Omental fat pad (tissue), 4 donors: ENCODE measurements around the gene CASZ1. TPM values are rescaled to one million over a fixed set of nuclear protein-coding genes. Genes with fewer than 3 reads are reported as not detected.

ENCODE experiments used
- ATAC-seq: fragments of 150-250 bp; one replicate; pipeline ENCODE4 v1.9.1; 2016; ENCODE audit warnings: mild to moderate bottlenecking, moderate library complexity; ENCODE audit not compliant: low FRiP score
- DNase-seq: peaks from one replicate; pipeline ENCODE4 v3.0.0-alpha.2; 2019; ENCODE audit warnings: low spot score
- total RNA-seq, 4 donors: library from RNA; depleted of rRNA; stranded (reverse); fragments of >200 nt; gene quantifications; one replicate each; pipeline ENCODE4 v1.1.0, GENCODE V29; 2016
- TF ChIP-seq, protein P1 (sequence below), 3 donors: fragments of 450-650 bp; IDR thresholded peaks; one replicate each; pipeline ENCODE4 v1.5.1; 2016 to 2017; ENCODE audit warnings: antibody characterized with exemption in 3 of 3, mild to moderate bottlenecking in 3 of 3, moderate library complexity in 2 of 3

The CASZ1 gene
- total RNA-seq, 4 donors from 2014 or later = 2.5 to 7.9 (median 6.0) TPM

DNA sequence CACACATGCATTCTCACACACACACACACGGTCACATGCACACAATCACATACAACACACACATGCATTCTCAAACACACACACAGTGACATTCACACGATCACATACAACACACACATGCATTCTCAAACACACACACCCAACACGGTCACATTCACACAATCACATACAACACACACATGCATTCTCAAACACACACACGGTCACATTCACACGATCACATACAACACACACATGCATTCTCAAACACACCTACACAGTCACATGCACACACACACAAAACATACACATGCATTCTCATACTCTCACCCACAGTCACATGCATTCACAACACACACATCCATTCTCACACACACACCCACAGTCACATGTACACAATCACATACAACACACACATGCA lies 135.0 kb downstream of the CASZ1 start:
- no peak for ATAC-seq
- no peak for DNase-seq
- TF ChIP-seq, protein P1, sequence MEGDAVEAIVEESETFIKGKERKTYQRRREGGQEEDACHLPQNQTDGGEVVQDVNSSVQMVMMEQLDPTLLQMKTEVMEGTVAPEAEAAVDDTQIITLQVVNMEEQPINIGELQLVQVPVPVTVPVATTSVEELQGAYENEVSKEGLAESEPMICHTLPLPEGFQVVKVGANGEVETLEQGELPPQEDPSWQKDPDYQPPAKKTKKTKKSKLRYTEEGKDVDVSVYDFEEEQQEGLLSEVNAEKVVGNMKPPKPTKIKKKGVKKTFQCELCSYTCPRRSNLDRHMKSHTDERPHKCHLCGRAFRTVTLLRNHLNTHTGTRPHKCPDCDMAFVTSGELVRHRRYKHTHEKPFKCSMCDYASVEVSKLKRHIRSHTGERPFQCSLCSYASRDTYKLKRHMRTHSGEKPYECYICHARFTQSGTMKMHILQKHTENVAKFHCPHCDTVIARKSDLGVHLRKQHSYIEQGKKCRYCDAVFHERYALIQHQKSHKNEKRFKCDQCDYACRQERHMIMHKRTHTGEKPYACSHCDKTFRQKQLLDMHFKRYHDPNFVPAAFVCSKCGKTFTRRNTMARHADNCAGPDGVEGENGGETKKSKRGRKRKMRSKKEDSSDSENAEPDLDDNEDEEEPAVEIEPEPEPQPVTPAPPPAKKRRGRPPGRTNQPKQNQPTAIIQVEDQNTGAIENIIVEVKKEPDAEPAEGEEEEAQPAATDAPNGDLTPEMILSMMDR (IDR thresholded peaks at IDR 0.05) = no peak

DNA sequence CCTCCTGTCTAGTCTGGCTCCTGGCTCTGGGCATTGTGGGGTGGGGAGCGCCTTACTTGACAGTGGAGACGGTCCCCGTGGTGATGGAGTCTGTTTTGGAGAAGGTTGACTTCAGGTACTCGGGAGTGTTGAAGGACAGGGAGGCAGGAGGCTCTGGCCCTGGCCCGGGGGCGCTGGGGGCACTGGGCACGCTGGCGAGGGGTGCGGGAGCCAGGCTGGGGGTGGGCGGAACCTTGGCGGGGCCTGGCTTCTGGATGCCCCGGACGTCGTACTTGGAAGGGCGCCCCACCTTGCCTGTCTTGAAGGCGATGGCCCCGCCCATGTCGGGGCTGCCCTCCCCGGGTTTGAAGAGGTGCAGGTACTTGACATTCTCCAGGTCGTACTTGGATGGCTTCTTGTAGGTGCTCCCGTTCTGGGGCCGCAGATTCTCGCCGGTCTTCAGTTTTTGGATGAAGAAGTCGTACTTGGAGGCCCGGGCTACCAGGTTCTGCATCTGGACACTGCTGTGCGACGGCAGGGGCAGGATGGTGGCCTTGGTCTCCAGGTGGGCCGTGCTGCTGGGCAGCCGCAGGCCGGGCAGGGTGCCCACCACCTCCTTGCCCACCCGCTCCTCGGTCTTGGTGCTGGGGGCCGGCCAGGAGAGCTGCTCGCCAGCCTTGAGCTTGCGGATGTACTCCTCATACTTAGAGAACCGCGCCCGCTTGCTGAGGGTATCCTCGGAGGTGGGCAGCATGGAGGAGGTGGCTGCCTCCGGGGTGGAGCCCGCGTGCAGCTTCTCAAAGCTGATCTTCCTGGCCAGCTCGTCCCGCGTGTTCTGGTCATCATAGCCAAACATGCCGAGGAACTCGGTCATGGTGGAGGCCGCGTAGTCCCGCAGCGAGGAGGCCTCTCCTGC lies 136.6 kb downstream of the CASZ1 start:
- no peak for ATAC-seq
- TF ChIP-seq, protein P1 (IDR thresholded peaks at IDR 0.05) = no peak
- no peak for DNase-seq

DNA sequence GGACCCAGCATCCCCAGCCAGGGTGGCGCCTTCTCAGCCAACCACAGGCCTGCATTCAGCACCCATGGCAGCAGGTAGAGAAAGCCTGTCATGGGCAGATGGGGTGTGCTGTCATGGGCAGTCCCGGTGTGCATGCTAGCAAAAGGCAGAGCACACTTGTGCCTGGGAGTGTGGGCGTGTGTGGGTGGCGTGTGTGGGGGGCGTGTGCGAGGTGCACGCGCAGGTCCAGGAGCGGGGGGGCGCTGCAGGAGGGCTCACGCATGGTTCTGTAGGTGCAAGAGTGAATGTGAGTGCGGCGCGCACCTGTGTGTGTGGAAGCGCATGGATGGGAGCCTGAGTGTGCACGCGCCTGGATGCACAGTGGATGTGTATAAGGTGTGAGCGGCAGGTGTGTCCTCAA lies 137.2 kb downstream of the CASZ1 start:
- ATAC-seq (no peak), DNase-seq (no peak)
- TF ChIP-seq, protein P1 (IDR thresholded peaks at IDR 0.05) = no peak

DNA sequence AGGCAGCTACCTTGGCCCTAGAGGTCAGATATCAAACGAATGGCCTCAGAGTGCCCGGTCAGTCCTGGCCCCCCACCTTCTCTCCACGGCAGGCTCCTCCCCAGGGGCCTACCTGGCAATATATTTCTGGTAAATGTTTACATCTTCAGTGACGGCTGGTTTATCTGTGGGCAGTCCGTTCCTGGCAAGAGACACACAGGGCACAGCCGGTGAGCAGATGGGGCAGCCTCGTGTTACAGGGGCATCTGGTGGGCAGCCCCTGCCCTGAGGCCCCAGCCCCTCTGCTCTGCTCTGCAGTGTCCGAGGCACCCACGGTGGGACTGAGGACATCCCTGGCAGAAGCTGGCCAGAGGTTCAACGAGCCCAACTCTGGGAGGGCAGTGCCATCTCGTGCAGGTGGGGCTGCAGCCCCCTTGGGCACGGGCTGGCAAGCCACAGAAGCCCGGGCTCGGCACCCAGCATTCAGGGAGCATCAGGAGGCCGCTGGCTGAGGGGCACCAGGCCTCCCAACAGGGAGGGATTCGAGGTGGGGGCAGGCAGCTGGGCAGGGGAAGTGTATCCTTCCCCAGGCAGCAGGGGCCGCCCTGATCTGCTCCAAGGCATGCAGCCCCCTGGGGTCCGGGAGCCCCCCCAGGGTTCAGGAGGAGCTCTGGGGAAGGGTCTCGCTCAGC lies 137.9 kb downstream of the CASZ1 start:
- DNase-seq (no peak), ATAC-seq (no peak)
- TF ChIP-seq, protein P1 (IDR thresholded peaks at IDR 0.05) = no peak

DNA sequence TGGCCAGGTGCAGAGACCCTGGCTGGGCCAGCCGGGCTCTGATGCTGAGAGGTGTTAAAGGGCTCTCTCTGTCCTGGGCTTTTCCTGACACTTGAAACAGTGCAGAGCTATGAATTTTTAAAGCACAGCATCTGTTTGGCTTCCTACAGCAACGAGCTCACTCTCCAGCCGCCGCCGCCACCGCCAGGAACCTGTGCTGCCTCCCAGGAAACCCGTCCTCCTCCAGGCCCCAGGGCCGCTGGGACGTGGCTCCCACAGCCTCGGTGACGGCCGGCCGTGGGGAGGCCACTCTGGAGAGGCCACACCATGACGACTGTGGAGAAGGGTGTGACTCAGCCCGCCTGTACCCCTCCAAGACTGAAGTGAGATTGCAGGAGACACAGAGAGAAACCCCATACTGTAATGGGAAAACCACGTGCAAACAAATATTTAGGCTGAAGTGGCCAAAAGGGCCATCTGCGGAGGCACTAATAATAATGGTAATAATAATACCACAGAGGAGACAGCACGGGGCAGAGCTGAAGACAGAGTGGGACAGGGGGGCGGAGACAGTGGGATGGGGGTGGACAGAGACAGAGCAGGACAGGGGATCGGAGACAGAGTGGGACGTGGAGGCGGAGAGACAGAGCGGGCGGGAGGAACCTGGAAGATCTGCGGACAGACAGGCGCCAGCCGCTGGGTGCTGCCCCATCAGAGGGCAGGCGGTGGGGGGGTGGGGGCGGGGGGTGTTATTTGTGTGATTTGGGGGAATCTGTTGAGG lies 139.2 kb downstream of the CASZ1 start:
- ATAC-seq (no peak), DNase-seq (no peak)
- TF ChIP-seq, protein P1 (IDR thresholded peaks at IDR 0.05) = no peak

DNA sequence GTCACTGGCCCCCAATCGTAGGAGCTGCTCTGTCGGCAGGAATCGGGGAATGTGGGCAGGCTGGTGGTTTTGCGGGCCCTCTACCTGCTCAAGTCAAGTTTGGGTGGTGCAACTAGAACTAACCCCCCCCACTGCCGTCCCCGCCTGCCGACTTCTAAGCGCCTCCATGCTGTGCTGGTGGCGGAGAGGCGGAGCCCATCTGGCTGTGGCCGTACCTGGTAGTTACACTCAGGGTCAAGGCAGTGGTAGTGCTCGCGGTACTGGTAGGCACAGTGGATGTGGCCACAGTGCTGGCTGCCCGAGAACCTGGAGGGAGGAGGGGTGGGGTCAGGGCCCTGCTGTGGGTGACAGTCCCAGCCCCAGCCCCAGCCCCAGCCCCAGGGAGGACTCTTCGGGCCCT lies 140.0 kb downstream of the CASZ1 start:
- no peak for ATAC-seq
- TF ChIP-seq, protein P1 (IDR thresholded peaks at IDR 0.05) = no peak
- DNase-seq = no peak
